ENCODE measurements around the gene SV2C. TPM values are rescaled to one million over a fixed set of nuclear protein-coding genes. Genes with fewer than 3 reads are reported as not detected.

The SV2C gene
- total and polyA plus RNA-seq, 8 donors = 0.13 to 30.8 (median 1.4) TPM; not detected in 2

DNA sequence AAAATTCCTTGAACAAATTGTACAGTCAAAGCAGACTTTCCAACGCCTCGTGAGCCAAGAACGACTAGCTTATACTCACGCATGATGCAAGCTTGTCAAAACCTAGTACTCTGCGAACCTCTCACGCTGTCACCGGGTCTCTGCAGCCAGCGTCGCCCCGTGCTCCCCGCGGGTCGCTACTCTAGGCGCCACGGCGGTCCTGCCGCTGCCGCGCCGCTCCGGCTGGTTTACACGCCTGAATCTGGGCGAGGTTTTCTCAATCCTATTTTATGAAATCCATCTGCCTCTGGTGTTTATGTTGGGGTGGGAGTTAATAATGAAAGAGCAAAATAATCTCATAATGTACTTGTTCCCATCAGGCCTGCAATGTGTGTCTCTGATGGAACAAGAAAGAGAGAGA is 90.9 kb downstream of the SV2C start:
- intact Hi-C loops (cut with DNase I; ENCODE audit: low total_unique reads) = no loop called here

DNA sequence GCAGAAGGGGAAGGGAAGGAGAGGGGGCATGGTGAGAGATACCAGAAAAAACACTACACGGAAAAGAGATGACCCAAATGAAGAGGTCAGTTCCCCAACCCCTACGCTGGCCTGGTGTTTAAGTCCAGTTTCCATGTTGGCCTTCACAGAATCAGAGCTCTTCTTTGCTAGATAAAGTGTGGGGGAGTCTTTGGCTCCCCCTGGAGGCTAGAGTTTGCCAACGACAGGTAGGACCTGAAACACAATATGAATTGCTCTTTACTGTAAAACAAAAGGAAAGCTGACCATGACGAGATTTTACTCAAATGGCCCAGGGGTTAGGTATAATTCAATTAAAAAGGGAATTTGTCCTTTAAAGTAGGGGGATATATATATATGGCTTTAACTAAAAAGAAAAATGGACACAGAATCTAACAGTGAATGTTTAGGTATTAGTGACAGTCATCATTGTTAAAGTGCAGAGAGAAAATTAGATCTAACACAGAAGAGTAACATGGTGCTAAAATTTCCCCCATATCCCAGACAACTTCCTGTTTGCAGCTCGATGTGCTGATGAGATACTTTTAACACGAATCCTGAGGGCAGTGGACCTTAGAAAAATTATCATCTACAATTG is 92.0 kb downstream of the SV2C start:
- Histone ChIP-seq H3K27ac (no peak overlapping the region), H3K4me1 (peaks cover 0 to 7% (median 0%) of the 10 kb centered on the region in 4 donors), H3K4me3 (no peak overlapping the region), H3K27me3 (no peaks in the 10 kb centered on the region), H3K36me3 (no peaks in the 10 kb centered on the region), H3K9me3 (no peaks in the 10 kb centered on the region)
- peak; percentile 72 to 80 for DNase-seq
- intact Hi-C loops (cut with DNase I; ENCODE audit: low total_unique reads) = no loop called here
- TF ChIP-seq, protein P1, sequence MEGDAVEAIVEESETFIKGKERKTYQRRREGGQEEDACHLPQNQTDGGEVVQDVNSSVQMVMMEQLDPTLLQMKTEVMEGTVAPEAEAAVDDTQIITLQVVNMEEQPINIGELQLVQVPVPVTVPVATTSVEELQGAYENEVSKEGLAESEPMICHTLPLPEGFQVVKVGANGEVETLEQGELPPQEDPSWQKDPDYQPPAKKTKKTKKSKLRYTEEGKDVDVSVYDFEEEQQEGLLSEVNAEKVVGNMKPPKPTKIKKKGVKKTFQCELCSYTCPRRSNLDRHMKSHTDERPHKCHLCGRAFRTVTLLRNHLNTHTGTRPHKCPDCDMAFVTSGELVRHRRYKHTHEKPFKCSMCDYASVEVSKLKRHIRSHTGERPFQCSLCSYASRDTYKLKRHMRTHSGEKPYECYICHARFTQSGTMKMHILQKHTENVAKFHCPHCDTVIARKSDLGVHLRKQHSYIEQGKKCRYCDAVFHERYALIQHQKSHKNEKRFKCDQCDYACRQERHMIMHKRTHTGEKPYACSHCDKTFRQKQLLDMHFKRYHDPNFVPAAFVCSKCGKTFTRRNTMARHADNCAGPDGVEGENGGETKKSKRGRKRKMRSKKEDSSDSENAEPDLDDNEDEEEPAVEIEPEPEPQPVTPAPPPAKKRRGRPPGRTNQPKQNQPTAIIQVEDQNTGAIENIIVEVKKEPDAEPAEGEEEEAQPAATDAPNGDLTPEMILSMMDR (IDR thresholded peaks at IDR 0.05) = peak in 4 of 7 experiments; percentile 46 to 69 (median 58)
- no peak for TF ChIP-seq POLR2AphosphoS5 (IDR thresholded peaks at IDR 0.05)
- WGBS, 5 donors = 17 to 31% (median 21%) methylated on average over 6 of the region's 6 CpGs

More for the DNA sequence above, 90.9 kb downstream of the SV2C start:
- no peak overlapping the region for H3K4me3 ChIP-seq
- no peaks in the 10 kb centered on the region for H3K27me3 ChIP-seq
- 94 to 98% (median 96%) methylated on average over 23 of the region's 23 CpGs for WGBS, 5 donors
- no peaks in the 10 kb centered on the region for H3K9me3 ChIP-seq
- DNase-seq = no peak
- peaks cover 0 to 7% (median 0%) of the 10 kb centered on the region in 4 donors for H3K4me1 ChIP-seq
- no peak overlapping the region for H3K27ac ChIP-seq
- TF ChIP-seq, protein P1 (IDR thresholded peaks at IDR 0.05) = no peak
- TF ChIP-seq POLR2AphosphoS5 (IDR thresholded peaks at IDR 0.05) (no peak), EP300 (IDR thresholded peaks at IDR 0.05) (no peak), POLR2A (IDR thresholded peaks at IDR 0.05) (no peak)
- H3K36me3 ChIP-seq = no peaks in the 10 kb centered on the region

DNA sequence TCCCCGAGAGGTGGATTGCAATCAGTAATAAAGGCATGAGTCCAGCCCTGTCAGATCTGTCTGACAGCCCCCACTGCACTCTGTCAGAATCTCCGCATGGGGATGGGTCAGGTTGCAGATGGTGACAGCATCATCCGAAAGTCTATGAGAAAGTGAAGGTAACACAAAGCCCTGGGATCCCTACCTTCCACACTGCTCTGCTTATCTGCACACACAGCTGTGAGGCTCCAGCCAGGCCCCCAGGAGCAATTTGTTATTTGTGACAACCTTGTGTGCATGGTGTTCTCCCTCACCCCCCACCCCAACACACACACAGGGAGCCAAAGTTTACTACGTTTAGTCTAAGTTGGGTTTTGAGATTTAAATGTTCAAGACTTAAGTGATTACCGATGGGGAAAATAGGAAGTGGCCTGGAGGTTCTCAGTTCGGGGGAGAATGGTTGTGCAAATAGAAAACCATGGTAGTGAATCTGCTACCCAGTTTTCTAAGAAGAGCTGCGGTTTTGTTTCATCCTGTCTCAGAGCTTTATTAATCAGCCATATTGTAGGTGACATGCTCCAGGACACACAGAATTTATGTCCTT is 92.7 kb downstream of the SV2C start:
- WGBS, 5 donors = 42 to 61% (median 53%) methylated on average over 7 of the region's 7 CpGs
- TF ChIP-seq, protein P1 (IDR thresholded peaks at IDR 0.05) = no peak
- no peak for TF ChIP-seq EP300 (IDR thresholded peaks at IDR 0.05)
- no peak for TF ChIP-seq POLR2AphosphoS5 (IDR thresholded peaks at IDR 0.05)
- no peak for TF ChIP-seq POLR2A (IDR thresholded peaks at IDR 0.05)

DNA sequence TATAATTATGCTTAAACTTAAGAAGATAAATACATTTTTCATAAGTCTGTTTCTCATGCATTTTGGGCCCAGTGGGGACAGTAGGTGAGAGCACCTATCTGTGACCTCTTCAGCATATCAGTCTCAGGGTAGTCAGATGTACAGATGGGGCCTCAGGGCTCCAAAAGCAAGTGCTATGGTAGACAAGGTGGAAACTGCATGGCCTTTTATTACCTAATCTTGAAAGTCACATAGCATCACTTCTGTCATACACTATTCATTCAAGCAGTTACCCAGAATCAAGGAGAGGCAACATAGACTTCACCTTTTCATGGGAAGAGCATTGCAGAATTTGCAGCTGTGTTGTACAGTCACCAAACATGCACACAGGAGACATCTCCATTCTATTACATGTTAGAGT is 94.8 kb downstream of the SV2C start:
- Histone ChIP-seq H3K27me3 (no peaks in the 10 kb centered on the region), H3K4me1 (peaks cover 0 to 7% (median 0%) of the 10 kb centered on the region in 4 donors), H3K36me3 (no peaks in the 10 kb centered on the region), H3K9me3 (no peaks in the 10 kb centered on the region), H3K27ac (no peak overlapping the region), H3K4me3 (no peak overlapping the region)
- intact Hi-C loops (cut with DNase I; ENCODE audit: low total_unique reads) = no loop called here
- DNase-seq = no peak
- TF ChIP-seq POLR2AphosphoS5 (IDR thresholded peaks at IDR 0.05) (no peak), EP300 (IDR thresholded peaks at IDR 0.05) (no peak), POLR2A (IDR thresholded peaks at IDR 0.05) (no peak)
- TF ChIP-seq, protein P1 (IDR thresholded peaks at IDR 0.05) = no peak

More for the DNA sequence above, 92.7 kb downstream of the SV2C start:
- intact Hi-C loops (cut with DNase I; ENCODE audit: low total_unique reads) = no loop called here
- DNase-seq = peak in 1 of 2 donors; percentile 10
- H3K27me3 ChIP-seq = no peaks in the 10 kb centered on the region
- H3K4me3 ChIP-seq = no peak overlapping the region
- H3K36me3 ChIP-seq = no peaks in the 10 kb centered on the region
- H3K27ac ChIP-seq = no peak overlapping the region
- H3K9me3 ChIP-seq = no peaks in the 10 kb centered on the region
- H3K4me1 ChIP-seq = peaks cover 0 to 7% (median 0%) of the 10 kb centered on the region in 4 donors
